ENCODE data around the gene LAMC2. TPM values are rescaled to one million over a fixed set of nuclear protein-coding genes. Genes with fewer than 3 reads are reported as not detected.

LAMC2 gene
- total and polyA plus RNA-seq, 7 donors: 0.25 to 1.3 (median 0.99) TPM

DNA sequence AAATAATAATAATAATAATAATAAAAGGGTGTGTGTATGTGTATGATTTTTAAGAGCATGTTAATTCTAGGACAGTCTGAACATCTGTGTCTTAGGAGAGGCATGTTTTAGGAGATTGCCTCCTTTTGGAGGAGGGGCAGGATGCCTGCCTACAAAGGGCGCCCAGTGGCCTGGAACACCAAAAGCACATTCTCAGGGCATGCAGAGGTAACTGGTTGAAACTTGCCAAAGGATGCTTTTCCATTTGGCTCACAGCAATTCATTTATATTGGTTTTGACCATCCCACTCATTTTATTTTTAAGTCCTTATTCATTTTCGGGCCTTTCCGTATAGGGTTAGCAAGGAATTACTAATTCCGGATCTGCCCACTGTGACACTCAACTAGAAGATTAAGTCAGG lies 21.1 kb upstream of the LAMC2 start:
- TF ChIP-seq, protein P1, sequence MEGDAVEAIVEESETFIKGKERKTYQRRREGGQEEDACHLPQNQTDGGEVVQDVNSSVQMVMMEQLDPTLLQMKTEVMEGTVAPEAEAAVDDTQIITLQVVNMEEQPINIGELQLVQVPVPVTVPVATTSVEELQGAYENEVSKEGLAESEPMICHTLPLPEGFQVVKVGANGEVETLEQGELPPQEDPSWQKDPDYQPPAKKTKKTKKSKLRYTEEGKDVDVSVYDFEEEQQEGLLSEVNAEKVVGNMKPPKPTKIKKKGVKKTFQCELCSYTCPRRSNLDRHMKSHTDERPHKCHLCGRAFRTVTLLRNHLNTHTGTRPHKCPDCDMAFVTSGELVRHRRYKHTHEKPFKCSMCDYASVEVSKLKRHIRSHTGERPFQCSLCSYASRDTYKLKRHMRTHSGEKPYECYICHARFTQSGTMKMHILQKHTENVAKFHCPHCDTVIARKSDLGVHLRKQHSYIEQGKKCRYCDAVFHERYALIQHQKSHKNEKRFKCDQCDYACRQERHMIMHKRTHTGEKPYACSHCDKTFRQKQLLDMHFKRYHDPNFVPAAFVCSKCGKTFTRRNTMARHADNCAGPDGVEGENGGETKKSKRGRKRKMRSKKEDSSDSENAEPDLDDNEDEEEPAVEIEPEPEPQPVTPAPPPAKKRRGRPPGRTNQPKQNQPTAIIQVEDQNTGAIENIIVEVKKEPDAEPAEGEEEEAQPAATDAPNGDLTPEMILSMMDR (IDR thresholded peaks at IDR 0.05): no peak
- Histone ChIP-seq H3K9me3 (no peaks in the 10 kb centered on the region), H3K27ac (no peak overlapping the region), H3K4me3 (no peak overlapping the region), H3K4me1 (no peaks in the 10 kb centered on the region), H3K27me3 (ENCODE audit: insufficient read depth in 3 of 3, low read length in 2 of 3) (no peaks in the 10 kb centered on the region), H3K36me3 (ENCODE audit: insufficient read depth in 1 of 2, low read depth in 1 of 2) (no peaks in the 10 kb centered on the region)
- intact Hi-C loops (cut with DNase I): no loop called here
- WGBS, 3 donors: 93 to 98% (median 97%) methylated on average over 4 of the region's 4 CpGs
- no peak for DNase-seq
- ATAC-seq: no peak

DNA sequence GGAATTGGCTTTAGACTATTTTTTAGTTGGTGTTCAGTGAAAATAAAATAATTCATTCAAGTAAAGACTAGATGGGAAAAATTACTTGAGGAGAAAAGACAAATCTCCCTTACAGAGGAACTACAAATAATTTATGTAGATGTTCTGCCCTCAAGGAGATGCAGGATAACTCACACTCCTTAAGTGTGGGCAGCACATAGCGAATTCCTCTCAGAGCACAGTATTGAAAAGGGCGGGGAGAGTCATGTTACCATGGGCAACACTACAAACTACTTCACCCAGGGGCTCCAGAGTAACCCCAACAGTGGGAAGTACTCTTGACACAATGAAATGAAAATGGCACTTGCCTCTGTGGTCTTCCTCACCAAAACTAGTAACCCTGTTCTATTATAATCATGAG lies 20.6 kb upstream of the LAMC2 start:
- Histone ChIP-seq H3K9me3 (no peaks in the 10 kb centered on the region), H3K36me3 (ENCODE audit: insufficient read depth in 1 of 2, low read depth in 1 of 2) (no peaks in the 10 kb centered on the region), H3K27me3 (ENCODE audit: insufficient read depth in 3 of 3, low read length in 2 of 3) (no peaks in the 10 kb centered on the region), H3K4me3 (no peak overlapping the region), H3K27ac (no peak overlapping the region), H3K4me1 (no peaks in the 10 kb centered on the region)
- WGBS, 3 donors: 98 to 100% (median 100%) methylated on average over 2 of the region's 2 CpGs
- ATAC-seq (no peak), DNase-seq (no peak)
- intact Hi-C loops (cut with DNase I): no loop called here
- TF ChIP-seq, protein P1 (IDR thresholded peaks at IDR 0.05): no peak

DNA sequence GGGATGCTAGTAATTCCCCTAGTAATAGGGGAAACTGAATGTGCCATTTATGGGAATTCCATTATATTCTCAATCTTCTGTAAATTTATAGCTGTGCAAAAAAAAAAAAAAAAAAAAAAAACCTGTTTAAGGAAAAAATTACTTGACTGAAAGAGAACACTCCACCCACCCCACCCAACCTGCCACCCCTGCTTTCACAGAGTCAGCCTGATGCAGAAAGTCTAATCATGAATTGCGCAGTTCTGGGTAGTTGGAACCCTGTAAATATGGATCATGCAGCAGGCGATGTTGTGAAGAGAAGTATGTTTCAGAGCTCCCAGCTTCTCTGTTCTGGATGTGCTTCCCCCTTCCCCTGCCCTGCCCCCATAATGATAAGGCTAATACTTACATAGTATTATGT lies 19.6 kb upstream of the LAMC2 start:
- no peak for ATAC-seq
- 96 to 100% (median 99%) methylated on average over 2 of the region's 2 CpGs for WGBS, 3 donors
- H3K4me1 ChIP-seq: no peaks in the 10 kb centered on the region
- H3K27me3 ChIP-seq (ENCODE audit: insufficient read depth in 3 of 3, low read length in 2 of 3): no peaks in the 10 kb centered on the region
- TF ChIP-seq, protein P1 (IDR thresholded peaks at IDR 0.05): no peak
- intact Hi-C loops (cut with DNase I): no loop called here
- no peak overlapping the region for H3K4me3 ChIP-seq
- no peak overlapping the region for H3K27ac ChIP-seq
- H3K36me3 ChIP-seq (ENCODE audit: insufficient read depth in 1 of 2, low read depth in 1 of 2): no peaks in the 10 kb centered on the region
- DNase-seq: no peak
- no peaks in the 10 kb centered on the region for H3K9me3 ChIP-seq

DNA sequence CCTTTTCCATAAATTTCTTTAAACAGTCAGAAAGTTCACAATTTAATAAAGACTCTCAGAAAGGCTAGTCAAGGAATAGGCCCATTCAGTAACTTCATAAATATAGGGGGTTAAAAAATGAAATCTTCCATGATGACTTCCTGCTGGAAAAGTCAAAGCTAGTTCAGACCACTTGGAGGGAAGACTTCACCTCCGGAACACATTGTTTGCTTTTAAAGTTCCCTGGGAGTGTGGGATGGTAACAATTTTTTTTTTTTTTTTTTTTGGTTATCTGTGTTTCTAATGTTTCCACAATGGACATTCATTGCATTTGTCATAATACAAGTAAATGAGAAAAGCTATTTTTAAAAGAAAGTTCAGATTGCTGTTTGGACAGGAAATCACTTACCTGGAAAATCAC lies 18.4 kb upstream of the LAMC2 start:
- no peak for ATAC-seq
- intact Hi-C loops (cut with DNase I): no loop called here
- H3K4me3 ChIP-seq: no peak overlapping the region
- no peaks in the 10 kb centered on the region for H3K27me3 ChIP-seq (ENCODE audit: insufficient read depth in 3 of 3, low read length in 2 of 3)
- TF ChIP-seq, protein P1 (IDR thresholded peaks at IDR 0.05): no peak
- no peak for DNase-seq
- no peak overlapping the region for H3K27ac ChIP-seq
- H3K4me1 ChIP-seq: no peaks in the 10 kb centered on the region
- no peaks in the 10 kb centered on the region for H3K9me3 ChIP-seq
- H3K36me3 ChIP-seq (ENCODE audit: insufficient read depth in 1 of 2, low read depth in 1 of 2): no peaks in the 10 kb centered on the region
- WGBS, 3 donors: 65 to 84% (median 69%) methylated on average over 1 of the region's 1 CpG

DNA sequence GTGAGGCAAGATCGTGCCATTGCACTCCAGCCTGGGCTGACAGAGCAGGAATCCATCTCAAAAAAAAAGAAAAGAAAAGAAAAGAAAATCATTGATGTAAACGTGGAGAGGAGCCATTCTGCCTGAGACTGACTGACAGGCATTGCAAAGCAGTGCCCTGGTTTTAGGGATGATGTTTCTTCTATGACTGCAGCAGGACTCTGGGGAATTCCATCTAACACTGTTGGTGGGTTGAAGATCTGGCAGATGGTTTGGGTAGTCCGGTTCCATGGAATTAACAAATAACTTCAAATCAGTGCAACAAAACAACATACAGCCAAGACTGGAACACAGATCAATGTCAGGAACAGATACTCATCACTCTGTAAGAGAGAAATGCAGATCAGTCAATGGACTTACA lies 17.8 kb upstream of the LAMC2 start:
- TF ChIP-seq, protein P1 (IDR thresholded peaks at IDR 0.05): no peak
- WGBS, 3 donors: 46 to 66% (median 57%) methylated on average over 3 of the region's 3 CpGs
- Histone ChIP-seq H3K36me3 (ENCODE audit: insufficient read depth in 1 of 2, low read depth in 1 of 2) (no peaks in the 10 kb centered on the region), H3K27me3 (ENCODE audit: insufficient read depth in 3 of 3, low read length in 2 of 3) (no peaks in the 10 kb centered on the region), H3K9me3 (no peaks in the 10 kb centered on the region), H3K4me3 (no peak overlapping the region), H3K27ac (no peak overlapping the region), H3K4me1 (no peaks in the 10 kb centered on the region)
- ATAC-seq (no peak), DNase-seq (no peak)
- intact Hi-C loops (cut with DNase I): no loop called here

Measured in psoas muscle (tissue), 8 donors.